NB4 (cell line): ENCODE measurements around the gene CLMN.

Experiments
- DNase-seq: peaks from one replicate; pipeline ENCODE4 v3.0.0; 2010; ENCODE audit warnings: low read depth
- H3K4me3 ChIP-seq: one replicate; pipeline ENCODE4 v1.5.1; 2011; ENCODE audit warnings: mild to moderate bottlenecking, low read depth, low read length, moderate library complexity
- CTCF ChIP-seq: IDR thresholded peaks from one replicate; pipeline ENCODE4 v1.5.1; 2012; ENCODE audit warnings: low read depth, low read length
- MYC ChIP-seq: IDR thresholded peaks from 2 replicates; pipeline ENCODE4 v1.6.1; 2011; ENCODE audit warnings: low read depth, low read length
- POLR2A ChIP-seq: IDR thresholded peaks from 2 replicates; pipeline ENCODE4 v1.6.1; 2011; ENCODE audit warnings: mild to moderate bottlenecking; ENCODE audit not compliant: insufficient read length; ENCODE audit errors: extremely low read depth
- TF ChIP-seq, protein P1 (sequence below): IDR thresholded peaks from 2 replicates; pipeline ENCODE4 v1.6.1; 2011; ENCODE audit warnings: low read depth, low read length

CLMN gene

DNA sequence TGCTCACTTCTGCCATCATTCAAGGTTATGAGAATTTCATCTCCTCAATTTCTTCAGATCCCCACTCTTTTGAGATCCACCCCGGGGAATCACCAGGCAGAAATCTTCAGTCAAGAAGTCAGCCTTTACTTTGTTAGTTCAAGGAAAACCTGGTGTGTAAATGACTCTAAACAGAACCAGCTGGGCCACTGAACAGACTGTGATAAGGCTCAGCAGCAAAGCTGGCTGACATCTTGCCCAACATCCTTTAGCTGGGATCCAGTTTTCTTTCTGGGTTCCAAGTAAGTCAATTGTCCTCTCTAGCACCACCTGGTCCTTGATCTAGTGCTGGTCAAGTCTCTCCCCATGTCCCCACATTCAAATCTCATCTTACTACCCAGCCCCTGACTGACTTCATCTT is 11.6 kb downstream of the CLMN start:
- DNase-seq, result no peak
- no peak overlapping the region for H3K4me3 ChIP-seq
- TF ChIP-seq MYC (no peak), POLR2A (no peak), CTCF (no peak)
- TF ChIP-seq, protein P1, sequence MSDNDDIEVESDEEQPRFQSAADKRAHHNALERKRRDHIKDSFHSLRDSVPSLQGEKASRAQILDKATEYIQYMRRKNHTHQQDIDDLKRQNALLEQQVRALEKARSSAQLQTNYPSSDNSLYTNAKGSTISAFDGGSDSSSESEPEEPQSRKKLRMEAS, result no peak

DNA sequence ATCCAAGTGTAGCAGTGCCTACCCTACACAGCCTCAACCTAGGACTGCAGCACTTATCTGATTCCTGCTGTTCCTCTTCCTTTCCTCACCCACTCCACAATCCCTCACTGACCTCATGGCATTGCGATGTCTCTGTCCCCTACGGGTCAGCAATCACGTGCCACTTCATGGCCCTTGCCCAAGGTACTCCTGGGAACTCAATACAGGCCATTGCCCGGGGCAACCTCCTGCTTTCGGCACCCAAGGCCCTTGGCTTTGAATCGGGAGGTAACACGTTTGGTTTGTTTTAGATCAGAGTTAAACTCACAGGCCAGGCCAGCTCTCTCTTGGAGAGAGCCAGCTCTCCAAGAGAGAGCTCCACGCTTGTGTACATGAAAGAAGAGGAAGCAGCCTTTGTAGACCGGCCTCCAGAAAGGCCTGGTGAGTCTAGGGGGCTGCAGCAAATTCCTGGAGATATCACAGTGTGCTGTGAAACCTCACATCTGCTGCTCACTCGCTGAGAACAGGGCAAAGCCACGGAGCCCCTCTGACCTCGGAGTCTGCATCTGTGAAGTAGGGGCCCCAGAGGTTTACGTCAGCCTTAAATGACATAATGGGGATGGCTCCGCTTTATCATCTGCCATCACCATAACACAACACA is 12.2 kb downstream of the CLMN start:
- no peak overlapping the region for H3K4me3 ChIP-seq
- TF ChIP-seq CTCF (no peak), POLR2A (no peak)
- DNase-seq, result no peak

DNA sequence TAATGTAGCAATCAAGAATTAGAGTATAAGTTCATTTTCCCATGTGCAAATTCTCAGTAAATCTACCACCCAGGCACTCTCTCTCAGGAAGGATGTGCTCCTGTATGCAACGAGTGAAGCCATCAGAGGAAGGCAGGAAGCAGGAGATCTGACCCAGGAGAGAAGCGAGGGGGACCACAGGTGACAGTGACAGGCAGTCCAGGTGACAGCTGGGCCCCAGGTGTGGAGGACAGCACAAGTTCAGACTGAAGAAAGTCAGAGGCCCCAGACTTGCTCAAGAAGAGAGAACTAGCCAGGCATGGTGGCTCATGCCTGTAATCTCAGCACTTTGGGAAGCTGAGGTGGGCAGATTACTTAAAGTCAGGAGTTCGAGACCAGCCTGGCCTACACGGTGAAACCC is 13.8 kb downstream of the CLMN start:
- DNase-seq, result no peak
- TF ChIP-seq POLR2A, result no peak
- TF ChIP-seq CTCF, result no peak
- TF ChIP-seq MYC, result no peak
- TF ChIP-seq, protein P1, result no peak
- H3K4me3 ChIP-seq, result no peak overlapping the region

DNA sequence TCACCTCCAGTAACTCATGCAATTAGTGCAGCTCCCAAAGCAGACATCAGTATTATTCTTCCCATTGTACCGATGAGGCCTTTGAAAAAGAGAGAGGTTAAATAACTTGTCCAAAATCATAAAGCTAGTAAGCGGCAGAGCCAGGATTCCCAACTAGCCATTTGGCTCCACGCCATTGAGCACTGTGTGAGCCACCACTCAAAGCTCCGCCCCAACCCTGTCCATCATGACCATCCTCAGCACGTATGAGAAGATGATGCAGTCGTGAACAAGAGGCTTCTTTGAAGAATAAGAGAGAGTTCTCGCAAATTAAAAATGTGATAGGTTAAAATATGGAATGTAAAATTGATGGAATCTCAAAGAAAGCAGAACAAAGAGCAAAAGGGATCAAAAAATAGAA is 14.6 kb downstream of the CLMN start:
- H3K4me3 ChIP-seq, result no peak overlapping the region
- TF ChIP-seq MYC (no peak), CTCF (no peak)

GRCh38 chr14:95304342-95304741 is 15.4 kb downstream of the CLMN start:
- TF ChIP-seq MYC, result no peak
- TF ChIP-seq POLR2A, result no peak
- TF ChIP-seq, protein P1, result no peak
- TF ChIP-seq CTCF, result no peak
- no peak for DNase-seq
- H3K4me3 ChIP-seq, result no peak overlapping the region

More for the DNA sequence above, 14.6 kb downstream of the CLMN start:
- no peak for DNase-seq

GRCh38 chr14:95303552-95303951 is 16.2 kb downstream of the CLMN start:
- DNase-seq, result no peak
- no peak overlapping the region for H3K4me3 ChIP-seq
- TF ChIP-seq MYC (no peak), POLR2A (no peak), CTCF (no peak)
- TF ChIP-seq, protein P1, result no peak
